ENCODE results near the gene IGSF3. TPM values are rescaled to one million over a fixed set of nuclear protein-coding genes. Genes with fewer than 3 reads are reported as not detected.
A peak's percentile ranks its signal among the peaks of the same experiment; 100 is the strongest.

The IGSF3 gene
- total RNA-seq, 2 donors from 2014 or later = 14.9 to 17.6 TPM

DNA sequence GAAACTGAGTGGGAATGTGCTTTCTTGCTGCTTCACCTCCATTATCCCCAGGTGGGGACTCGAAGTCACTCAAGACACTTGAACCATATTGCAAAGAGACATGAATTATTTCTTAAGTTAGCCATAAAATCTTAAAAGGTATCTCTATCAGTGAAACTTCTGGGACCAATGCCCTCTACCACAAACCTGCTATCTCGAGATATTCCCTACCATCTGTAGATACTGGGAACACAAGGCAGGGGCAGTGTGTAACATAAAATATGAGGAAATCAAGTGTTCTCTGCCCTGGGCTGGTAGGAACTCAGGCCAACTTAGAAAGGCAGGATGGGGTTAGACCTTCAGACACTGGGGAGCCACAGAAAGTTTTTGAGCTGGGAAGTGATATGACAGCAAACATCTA is 95.4 kb downstream of the IGSF3 start:
- Histone ChIP-seq H3K4me1 (peaks cover 0 to 63% of the 10 kb centered on the region in 2 donors), H3K27me3 (no peaks in the 10 kb centered on the region), H3K4me3 (no peak overlapping the region), H3K27ac (peak overlapping the region; percentile 99), H3K9me3 (no peaks in the 10 kb centered on the region), H3K36me3 (no peaks in the 10 kb centered on the region)
- TF ChIP-seq, protein P1, sequence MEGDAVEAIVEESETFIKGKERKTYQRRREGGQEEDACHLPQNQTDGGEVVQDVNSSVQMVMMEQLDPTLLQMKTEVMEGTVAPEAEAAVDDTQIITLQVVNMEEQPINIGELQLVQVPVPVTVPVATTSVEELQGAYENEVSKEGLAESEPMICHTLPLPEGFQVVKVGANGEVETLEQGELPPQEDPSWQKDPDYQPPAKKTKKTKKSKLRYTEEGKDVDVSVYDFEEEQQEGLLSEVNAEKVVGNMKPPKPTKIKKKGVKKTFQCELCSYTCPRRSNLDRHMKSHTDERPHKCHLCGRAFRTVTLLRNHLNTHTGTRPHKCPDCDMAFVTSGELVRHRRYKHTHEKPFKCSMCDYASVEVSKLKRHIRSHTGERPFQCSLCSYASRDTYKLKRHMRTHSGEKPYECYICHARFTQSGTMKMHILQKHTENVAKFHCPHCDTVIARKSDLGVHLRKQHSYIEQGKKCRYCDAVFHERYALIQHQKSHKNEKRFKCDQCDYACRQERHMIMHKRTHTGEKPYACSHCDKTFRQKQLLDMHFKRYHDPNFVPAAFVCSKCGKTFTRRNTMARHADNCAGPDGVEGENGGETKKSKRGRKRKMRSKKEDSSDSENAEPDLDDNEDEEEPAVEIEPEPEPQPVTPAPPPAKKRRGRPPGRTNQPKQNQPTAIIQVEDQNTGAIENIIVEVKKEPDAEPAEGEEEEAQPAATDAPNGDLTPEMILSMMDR (IDR thresholded peaks at IDR 0.05) = no peak
- no peak for DNase-seq (ENCODE audit: low spot score)

DNA sequence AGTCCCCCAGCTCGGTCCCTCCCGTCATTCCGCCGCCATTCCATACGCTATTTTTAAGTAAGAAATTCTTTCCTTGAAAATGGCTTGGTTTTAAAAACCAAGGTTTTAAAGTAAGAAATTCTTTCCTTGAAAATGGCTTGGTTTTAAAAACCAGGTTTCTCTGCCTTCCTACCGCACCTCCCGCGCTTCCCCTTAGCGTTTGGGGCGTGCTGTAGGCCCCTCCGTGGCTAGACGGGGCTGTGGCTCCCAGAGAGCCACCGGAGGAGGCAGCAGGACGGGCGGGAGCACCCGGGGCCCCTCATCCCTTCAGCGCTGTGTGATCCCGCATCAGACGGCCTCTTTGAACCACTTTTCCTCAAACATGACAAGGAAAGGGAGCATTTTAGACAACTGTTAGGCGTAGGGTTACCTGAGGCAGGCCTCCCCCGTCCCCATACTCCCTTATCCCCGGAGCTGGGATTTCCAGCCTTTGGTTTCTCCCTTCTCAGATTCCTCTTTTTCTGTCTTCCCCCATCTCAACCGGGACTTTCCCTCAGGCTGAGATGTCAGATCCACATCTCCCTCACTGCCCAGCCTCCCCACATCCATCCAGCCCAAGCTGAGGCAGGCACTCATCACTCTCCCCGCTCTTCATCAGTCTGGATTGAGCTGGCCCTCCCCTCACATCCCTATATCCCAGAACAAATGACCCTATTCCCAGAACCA is 96.2 kb downstream of the IGSF3 start:
- no peaks in the 10 kb centered on the region for H3K36me3 ChIP-seq
- H3K9me3 ChIP-seq = no peaks in the 10 kb centered on the region
- DNase-seq (ENCODE audit: low spot score) = no peak
- H3K4me1 ChIP-seq = peaks cover 0 to 70% of the 10 kb centered on the region in 2 donors
- H3K4me3 ChIP-seq = peak overlapping the region; percentile 85 to 96
- no peaks in the 10 kb centered on the region for H3K27me3 ChIP-seq
- TF ChIP-seq, protein P1 (IDR thresholded peaks at IDR 0.05) = no peak
- peak overlapping the region; percentile 99 for H3K27ac ChIP-seq

DNA sequence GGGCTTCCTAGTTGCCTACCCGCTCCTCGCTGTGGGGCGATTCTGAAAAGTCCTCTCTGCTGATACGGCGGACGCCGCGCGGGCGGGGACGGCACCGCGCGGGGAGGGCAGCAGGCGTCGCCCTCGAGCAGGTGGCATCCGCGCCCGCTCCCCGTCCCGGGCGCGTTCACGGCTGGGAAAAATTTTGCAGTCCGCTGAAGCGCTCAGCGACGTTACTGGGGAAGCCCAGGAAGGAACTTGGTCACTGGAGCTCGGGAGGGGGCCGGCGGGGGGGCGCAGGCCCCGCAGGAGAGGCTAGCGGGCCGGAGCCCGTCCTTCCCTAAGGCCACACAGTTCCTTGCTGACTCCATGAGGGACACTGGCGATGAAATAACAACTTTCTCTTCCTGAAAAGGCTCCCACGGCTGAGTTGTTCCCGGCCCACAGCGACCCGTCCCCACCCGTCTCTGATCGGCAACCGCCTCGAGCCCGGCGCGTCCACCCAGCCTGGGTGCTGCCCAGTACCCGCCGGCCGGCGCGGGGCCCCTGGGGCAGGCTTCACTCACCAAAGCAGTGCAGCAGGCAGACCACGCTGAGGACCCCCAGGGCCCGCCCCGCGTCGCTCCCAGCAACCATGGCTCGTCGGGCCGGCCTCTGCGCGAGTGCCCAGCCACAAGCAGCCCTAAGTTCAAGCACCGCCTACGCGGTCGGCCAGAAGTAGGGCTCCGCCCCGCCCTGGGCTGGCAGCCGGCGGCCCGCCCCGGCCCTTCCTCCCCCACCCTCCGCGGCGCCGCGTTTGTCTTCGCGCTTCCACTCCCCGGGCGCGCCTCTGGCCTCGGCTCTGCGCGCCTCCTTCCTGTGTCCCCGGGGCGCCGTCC is 96.9 kb downstream of the IGSF3 start, which contains the start of gene CD58:
TSS of gene CD58 (minus strand) at position 669 of the 857 bp plus-strand sequence. CDS start at position 615, 54 bp downstream.
- Histone ChIP-seq H3K9me3 (no peaks in the 10 kb centered on the region), H3K27me3 (no peaks in the 10 kb centered on the region), H3K4me3 (peak within 1 kb of the TSS; percentile 85 to 96), H3K36me3 (no peaks in the 10 kb centered on the region), H3K27ac (peak within 1 kb of the TSS; percentile 99), H3K4me1 (peaks cover 0 to 73% of the 10 kb centered on the region in 2 donors)
- peak; percentile 93 for DNase-seq (ENCODE audit: low spot score)
- TF ChIP-seq, protein P1 (IDR thresholded peaks at IDR 0.05) = peak; percentile 69 to 75

DNA sequence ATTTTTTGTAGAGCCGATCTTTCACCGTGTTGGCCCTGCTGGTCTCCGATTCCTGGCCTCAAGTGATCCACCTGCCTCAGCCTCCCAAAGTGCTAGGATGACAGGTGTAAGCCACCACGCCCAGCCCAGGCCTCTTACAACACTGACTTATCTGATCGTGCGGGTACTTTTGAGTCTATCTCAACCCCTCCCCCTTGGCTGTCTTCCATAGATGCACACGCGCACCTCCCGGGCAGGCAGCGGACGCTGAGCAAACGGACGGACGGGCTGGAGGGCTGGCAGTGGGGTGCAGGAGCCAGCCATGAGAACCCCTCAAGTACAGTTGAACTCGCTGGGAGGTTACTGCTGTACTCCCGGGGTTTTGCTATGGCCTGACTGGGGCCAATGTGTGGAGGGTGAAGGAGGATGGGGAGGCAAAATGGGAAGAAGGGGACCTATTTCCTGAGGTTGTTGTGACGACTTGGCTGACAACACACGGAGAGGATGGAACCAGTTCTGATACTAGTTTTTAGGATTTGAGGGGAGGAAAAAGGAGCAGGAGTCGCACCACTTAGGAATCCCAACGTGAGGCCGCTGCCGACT is 97.7 kb downstream of the IGSF3 start:
- no peak for DNase-seq (ENCODE audit: low spot score)
- Histone ChIP-seq H3K9me3 (no peaks in the 10 kb centered on the region), H3K4me1 (peaks cover 0 to 72% of the 10 kb centered on the region in 2 donors), H3K27ac (peak overlapping the region; percentile 99), H3K27me3 (no peaks in the 10 kb centered on the region), H3K36me3 (no peaks in the 10 kb centered on the region), H3K4me3 (peak overlapping the region; percentile 85 to 96)
- TF ChIP-seq, protein P1 (IDR thresholded peaks at IDR 0.05) = no peak

DNA sequence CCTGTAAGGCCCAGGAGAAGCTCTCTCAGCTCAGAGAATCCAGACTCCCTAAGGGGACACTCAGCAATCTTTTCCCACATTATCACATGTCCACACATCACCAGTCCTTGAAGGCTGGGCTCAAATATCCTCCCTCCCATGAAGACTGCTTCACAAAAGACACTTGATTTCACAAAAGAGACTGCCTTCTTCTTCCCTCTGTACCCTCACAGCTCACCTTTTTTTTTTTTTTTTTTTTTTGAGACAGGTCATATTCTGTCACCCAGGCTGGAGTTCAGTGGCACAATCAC is 98.2 kb downstream of the IGSF3 start:
- H3K27me3 ChIP-seq = no peaks in the 10 kb centered on the region
- no peaks in the 10 kb centered on the region for H3K36me3 ChIP-seq
- no peaks in the 10 kb centered on the region for H3K9me3 ChIP-seq
- H3K27ac ChIP-seq = peak overlapping the region in 1 of 2 donors; percentile 99
- DNase-seq (ENCODE audit: low spot score) = no peak
- H3K4me3 ChIP-seq = peak overlapping the region in 1 of 2 donors; percentile 96
- TF ChIP-seq, protein P1 (IDR thresholded peaks at IDR 0.05) = no peak
- peaks cover 0 to 66% of the 10 kb centered on the region in 2 donors for H3K4me1 ChIP-seq

Measured in right atrium auricular region (tissue), 2 donors.